Measurements from ENCODE around the gene TSNAXIP1.

TSNAXIP1 gene, protein sequence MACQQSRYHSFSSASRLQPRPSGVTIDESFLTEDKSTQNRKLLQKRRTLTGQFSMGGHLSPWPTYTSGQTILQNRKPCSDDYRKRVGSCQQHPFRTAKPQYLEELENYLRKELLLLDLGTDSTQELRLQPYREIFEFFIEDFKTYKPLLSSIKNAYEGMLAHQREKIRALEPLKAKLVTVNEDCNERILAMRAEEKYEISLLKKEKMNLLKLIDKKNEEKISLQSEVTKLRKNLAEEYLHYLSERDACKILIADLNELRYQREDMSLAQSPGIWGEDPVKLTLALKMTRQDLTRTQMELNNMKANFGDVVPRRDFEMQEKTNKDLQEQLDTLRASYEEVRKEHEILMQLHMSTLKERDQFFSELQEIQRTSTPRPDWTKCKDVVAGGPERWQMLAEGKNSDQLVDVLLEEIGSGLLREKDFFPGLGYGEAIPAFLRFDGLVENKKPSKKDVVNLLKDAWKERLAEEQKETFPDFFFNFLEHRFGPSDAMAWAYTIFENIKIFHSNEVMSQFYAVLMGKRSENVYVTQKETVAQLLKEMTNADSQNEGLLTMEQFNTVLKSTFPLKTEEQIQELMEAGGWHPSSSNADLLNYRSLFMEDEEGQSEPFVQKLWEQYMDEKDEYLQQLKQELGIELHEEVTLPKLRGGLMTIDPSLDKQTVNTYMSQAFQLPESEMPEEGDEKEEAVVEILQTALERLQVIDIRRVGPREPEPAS

GRCh38 chr16:67806428-67807147 is at the start of gene TSNAXIP1, which contains the start of gene RANBP10:
Gene TSNAXIP1, plus strand, starts transcription at chr16:67806889. Its CDS starts 261 bp downstream, at chr16:67807150.
Gene RANBP10, minus strand, starts transcription at chr16:67806560. Its CDS starts 24 bp downstream, at chr16:67806536.
- DNase-seq (ENCODE audit: low read depth), result peak; percentile 96
- peak within 1 kb of the TSS; percentile 89 for H3K4me3 ChIP-seq (ENCODE audit: control insufficient read depth, low read depth, low read length)
- TF ChIP-seq CTCF (IDR thresholded peaks at IDR 0.05; ENCODE audit: control insufficient read depth, insufficient read depth, low read depth, low read length, missing control alignments), result no peak

DNA sequence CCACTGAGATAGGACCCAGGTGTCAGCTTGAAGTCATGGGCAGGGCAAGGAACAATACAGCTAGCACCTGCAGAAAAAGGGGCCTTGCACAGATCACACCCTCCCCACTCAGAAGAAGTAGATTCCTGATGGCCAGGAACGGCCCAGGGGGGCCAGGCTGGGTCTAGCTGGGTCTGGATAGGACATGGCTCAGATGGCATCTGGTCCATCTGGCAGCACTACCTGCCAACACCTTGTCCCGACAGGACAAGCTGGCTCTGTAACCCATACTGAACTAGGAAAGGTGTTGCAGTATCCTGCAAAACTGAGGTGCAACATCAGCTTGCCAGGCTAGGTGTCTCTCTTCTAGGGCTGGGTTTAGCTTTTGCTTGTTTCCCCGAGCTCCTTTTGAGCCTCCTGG is 48.7 kb upstream of the TSNAXIP1 start:
- no peak for DNase-seq (ENCODE audit: low read depth)
- no peak overlapping the region for H3K4me3 ChIP-seq (ENCODE audit: control insufficient read depth, low read depth, low read length)
- TF ChIP-seq CTCF (IDR thresholded peaks at IDR 0.05; ENCODE audit: control insufficient read depth, insufficient read depth, low read depth, low read length, missing control alignments), result no peak

GRCh38 chr16:67758966-67759365 is 47.7 kb upstream of the TSNAXIP1 start:
- TF ChIP-seq CTCF (IDR thresholded peaks at IDR 0.05; ENCODE audit: control insufficient read depth, insufficient read depth, low read depth, low read length, missing control alignments), result no peak
- no peak overlapping the region for H3K4me3 ChIP-seq (ENCODE audit: control insufficient read depth, low read depth, low read length)
- no peak for DNase-seq (ENCODE audit: low read depth)

GRCh38 chr16:67760206-67760955 is 46.3 kb upstream of the TSNAXIP1 start:
- H3K4me3 ChIP-seq (ENCODE audit: control insufficient read depth, low read depth, low read length), result no peak overlapping the region
- no peak for DNase-seq (ENCODE audit: low read depth)
- no peak for TF ChIP-seq CTCF (IDR thresholded peaks at IDR 0.05; ENCODE audit: control insufficient read depth, insufficient read depth, low read depth, low read length, missing control alignments)

GRCh38 chr16:67760956-67761230 is 45.8 kb upstream of the TSNAXIP1 start:
- no peak overlapping the region for H3K4me3 ChIP-seq (ENCODE audit: control insufficient read depth, low read depth, low read length)
- TF ChIP-seq CTCF (IDR thresholded peaks at IDR 0.05; ENCODE audit: control insufficient read depth, insufficient read depth, low read depth, low read length, missing control alignments), result no peak

GRCh38 chr16:67761924-67762323 is 44.8 kb upstream of the TSNAXIP1 start:
- no peak for DNase-seq (ENCODE audit: low read depth)
- no peak overlapping the region for H3K4me3 ChIP-seq (ENCODE audit: control insufficient read depth, low read depth, low read length)
- no peak for TF ChIP-seq CTCF (IDR thresholded peaks at IDR 0.05; ENCODE audit: control insufficient read depth, insufficient read depth, low read depth, low read length, missing control alignments)

More at GRCh38 chr16:67760956-67761230, 45.8 kb upstream of the TSNAXIP1 start:
- no peak for DNase-seq (ENCODE audit: low read depth)

Measured in AG09309 (cell line).